ENCODE data around the gene PRKAG2.

GRCh38 chr7:151871189-151871735 is 5.7 kb downstream of the PRKAG2 start:
- TF ChIP-seq CTCF (IDR thresholded peaks at IDR 0.05; ENCODE audit: low read depth, low read length, poor library complexity, severe bottlenecking), result no peak
- no peak for TF ChIP-seq EZH2phosphoT487 (IDR thresholded peaks at IDR 0.05; ENCODE audit: borderline replicate concordance, low read length)

Measured in DOHH2 (cell line).